ELF-1 (cell line): ENCODE data around the gene CFAP70.
"Not testable (repeated sequence)": the region's sequence is repeated elsewhere in the genome, so short reads cannot be mapped to it uniquely, and the experiment has no call there.

ENCODE experiments used
- DNase-seq: peaks from one replicate; pipeline ENCODE4 v3.0.0-alpha.2; 2016; ENCODE audit warnings: low read depth, low spot score

The CFAP70 gene

GRCh38 chr10:73358331-73359279 lies at the start of gene CFAP70:
Gene CFAP70, minus strand, starts transcription at chr10:73358864. Its CDS starts 4,068 bp downstream, at chr10:73354796.
- peak; percentile 97 for DNase-seq

- DNase-seq = no peak
Observed at GRCh38 chr10:73408061-73408460, 49.4 kb upstream of the CFAP70 start.

- no peak for DNase-seq
Observed at GRCh38 chr10:73407495-73407894, 48.8 kb upstream of the CFAP70 start.

GRCh38 chr10:73406846-73407245 lies 48.2 kb upstream of the CFAP70 start:
- DNase-seq = no peak

GRCh38 chr10:73405556-73405955 lies 46.9 kb upstream of the CFAP70 start:
- no peak for DNase-seq

GRCh38 chr10:73404690-73405089 lies 46.0 kb upstream of the CFAP70 start:
- no peak for DNase-seq

GRCh38 chr10:73401636-73402035 lies 43.0 kb upstream of the CFAP70 start:
- no peak for DNase-seq

GRCh38 chr10:73399063-73399462 lies 40.4 kb upstream of the CFAP70 start:
- no peak for DNase-seq

GRCh38 chr10:73398024-73398423 lies 39.4 kb upstream of the CFAP70 start:
- peak; percentile 22 for DNase-seq

- not testable (repeated sequence) for DNase-seq
Observed at GRCh38 chr10:73394325-73394724, 35.7 kb upstream of the CFAP70 start.

GRCh38 chr10:73388228-73388627 lies 29.6 kb upstream of the CFAP70 start:
- no peak for DNase-seq

GRCh38 chr10:73386583-73386982 lies 27.9 kb upstream of the CFAP70 start:
- DNase-seq = no peak

GRCh38 chr10:73379064-73379748 lies 20.5 kb upstream of the CFAP70 start:
- DNase-seq = no peak

GRCh38 chr10:73376679-73377078 lies 18.0 kb upstream of the CFAP70 start:
- DNase-seq = no peak

- DNase-seq = no peak
Observed at GRCh38 chr10:73368238-73368637, 9.6 kb upstream of the CFAP70 start.

GRCh38 chr10:73366381-73367298 lies 8.0 kb upstream of the CFAP70 start:
- no peak for DNase-seq

- DNase-seq = no peak
Observed at GRCh38 chr10:73364964-73365363, 6.3 kb upstream of the CFAP70 start.

- no peak for DNase-seq
Observed at GRCh38 chr10:73359492-73359891, 828 bp upstream of the CFAP70 start.

GRCh38 chr10:73357821-73358220 lies 843 bp downstream of the CFAP70 start:
- DNase-seq = no peak

- DNase-seq = no peak
Observed at GRCh38 chr10:73357166-73357565, 1.5 kb downstream of the CFAP70 start.

- no peak for DNase-seq
Observed at GRCh38 chr10:73344269-73344668, 14.4 kb downstream of the CFAP70 start.

- no peak for DNase-seq
Observed at GRCh38 chr10:73340121-73340520, 18.5 kb downstream of the CFAP70 start.
